Stimulated activated CD8-positive, alpha-beta memory T cell treated with anti-CD3 and anti-CD28 coated beads, Interleukin-2, amount 100 ng/mL, for 48 hours (primary cell): ENCODE results near the gene PIK3R2.
"Not testable (repeated sequence)": the region's sequence is repeated elsewhere in the genome, so short reads cannot be mapped to it uniquely, and the experiment has no call there.

Experiments
- DNase-seq, 2 donors: peaks; one replicate each; pipeline ENCODE4 v3.0.0-alpha.2; 2020; ENCODE audit warnings: low read depth in 2 of 2

The PIK3R2 gene

GRCh38 chr19:18203863-18204393 lies 51.0 kb downstream of the PIK3R2 start, which contains the start of gene RAB3A:
RAB3A (minus strand) TSS chr19:18204042; CDS start chr19:18202740, 1,302 bp downstream.
- peak; percentile 99 to 100 for DNase-seq

DNA sequence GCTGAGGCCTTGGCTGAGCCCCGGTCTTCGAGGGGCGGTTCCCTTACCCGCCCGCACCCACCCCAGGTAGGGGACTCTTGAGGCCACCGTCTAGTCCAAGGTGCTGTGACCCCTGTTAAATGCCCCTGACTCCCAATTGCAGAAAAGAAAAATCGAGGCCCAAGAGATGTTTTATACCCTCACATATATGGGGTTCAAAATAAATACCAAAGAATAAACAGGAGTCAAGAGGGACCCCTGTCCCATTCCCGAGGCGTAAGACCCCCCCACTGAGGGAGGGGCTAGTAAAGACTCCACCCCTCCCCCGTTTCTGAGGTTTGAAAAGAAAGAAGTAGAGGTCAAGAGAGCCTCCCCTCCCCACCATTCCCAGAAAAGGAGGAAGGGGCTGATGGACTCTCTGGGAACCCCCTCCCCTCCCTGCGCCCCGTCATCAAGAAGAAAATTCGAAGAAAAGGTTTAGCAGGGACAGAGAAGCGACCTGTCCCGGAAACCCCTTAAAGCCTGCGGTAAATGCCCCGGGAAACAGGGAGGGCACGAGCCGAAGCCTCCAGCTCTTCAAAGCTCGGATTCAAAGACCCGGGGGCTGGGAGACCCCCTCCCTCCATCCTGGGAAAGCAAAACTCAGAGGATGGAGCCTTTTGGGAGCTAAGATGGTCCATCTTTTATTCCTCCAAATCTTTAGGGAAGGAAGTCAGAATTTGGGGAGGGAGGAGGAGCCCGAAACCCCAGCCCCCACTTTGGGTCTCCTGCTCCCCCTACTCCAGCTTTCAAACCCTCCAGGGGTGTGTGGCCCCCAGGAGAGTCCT lies 51.6 kb downstream of the PIK3R2 start:
- no peak for DNase-seq

GRCh38 chr19:18205200-18205892 lies 52.4 kb downstream of the PIK3R2 start:
- DNase-seq: no peak

DNA sequence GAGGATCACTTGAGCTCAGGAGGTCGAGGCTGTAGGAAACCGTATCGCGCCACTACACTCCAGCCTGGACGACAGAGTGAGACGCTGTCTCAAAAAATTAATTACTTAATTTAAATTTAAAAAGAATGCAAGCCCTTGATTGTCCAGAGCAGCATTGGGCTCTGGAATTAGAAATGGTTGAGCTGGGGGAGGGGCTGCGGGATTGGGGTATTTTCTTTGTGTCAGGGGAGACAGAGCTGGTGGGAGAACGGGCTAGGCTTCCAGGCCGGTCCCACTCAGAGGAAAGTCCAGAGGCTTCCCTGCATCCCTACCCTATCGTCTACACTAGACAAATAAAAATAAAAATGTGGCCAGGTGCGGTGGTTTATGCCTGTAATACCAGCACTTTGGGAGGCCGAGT lies 53.1 kb downstream of the PIK3R2 start:
- no peak for DNase-seq

GRCh38 chr19:18208098-18208951 lies 55.4 kb downstream of the PIK3R2 start:
- DNase-seq: no peak

GRCh38 chr19:18209912-18210311 lies 56.9 kb downstream of the PIK3R2 start:
- not testable (repeated sequence) for DNase-seq

GRCh38 chr19:18211683-18212082 lies 58.7 kb downstream of the PIK3R2 start:
- no peak for DNase-seq

- no peak for DNase-seq
Measured at GRCh38 chr19:18214779-18215433, 61.9 kb downstream of the PIK3R2 start.

- no peak for DNase-seq
Measured at GRCh38 chr19:18216789-18217188, 63.8 kb downstream of the PIK3R2 start.

GRCh38 chr19:18218159-18218558 lies 65.2 kb downstream of the PIK3R2 start:
- DNase-seq: no peak

DNA sequence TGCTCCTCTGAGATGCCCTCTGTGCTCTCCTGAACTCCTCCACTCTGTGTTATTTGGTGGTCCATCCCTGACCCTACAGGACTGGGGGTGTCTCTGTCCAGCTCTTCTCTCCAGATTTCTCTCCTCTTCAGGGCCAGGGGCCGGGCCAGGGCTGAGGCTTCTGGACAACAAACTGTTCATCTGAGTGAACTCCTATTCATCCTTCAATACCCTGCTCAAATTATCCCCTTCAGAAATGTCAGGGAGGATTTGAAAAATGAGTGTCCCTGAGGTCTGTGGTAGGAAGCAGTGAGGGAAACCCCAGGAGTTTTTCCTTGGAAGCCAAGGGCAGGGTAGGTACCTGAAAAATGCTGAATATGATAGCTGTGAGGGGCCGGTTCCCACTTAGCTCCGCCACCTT lies 65.6 kb downstream of the PIK3R2 start:
- DNase-seq: no peak
